ENCODE measurements around the gene ABCC8. TPM values are rescaled to one million over a fixed set of nuclear protein-coding genes. Genes with fewer than 3 reads are reported as not detected.

The ABCC8 gene
- total RNA-seq, 4 donors from 2014 or later, result 0.40 to 4.0 (median 3.5) TPM

DNA sequence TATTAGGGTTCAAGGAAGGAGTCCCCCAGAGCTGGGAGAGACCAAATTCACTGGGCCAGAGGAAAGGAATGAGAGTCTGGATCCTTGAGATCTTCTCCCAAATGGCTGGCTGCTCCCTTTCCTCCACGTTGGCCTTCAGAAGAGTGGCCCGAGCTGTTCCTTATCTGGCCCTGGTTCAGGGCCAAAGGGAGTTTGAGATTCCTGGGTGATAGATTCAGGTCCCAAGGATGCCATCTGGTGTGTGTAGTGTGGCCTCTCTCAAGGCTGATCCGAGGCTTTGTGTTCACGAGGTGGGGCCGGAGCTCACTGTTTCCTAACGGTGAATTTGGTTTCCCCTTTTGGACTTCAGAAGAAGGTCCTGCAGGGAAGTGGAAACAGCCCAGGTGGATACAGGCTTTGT is 17.4 kb upstream of the ABCC8 start:
- 81% methylated on average over 6 of the region's 6 CpGs; no CpG with 5 or more reads in 1 of the 2 donors for WGBS, 2 donors (ENCODE audit: low coverage in 1 of 2)
- H3K27ac ChIP-seq, result no peak overlapping the region
- H3K4me1 ChIP-seq, result no peaks in the 10 kb centered on the region
- no peak overlapping the region for H3K4me3 ChIP-seq
- no peak for DNase-seq
- intact Hi-C loops (cut with DNase I; ENCODE audit: low total_unique reads), result no loop called here
- no peaks in the 10 kb centered on the region for H3K36me3 ChIP-seq
- TF ChIP-seq POLR2A (IDR thresholded peaks at IDR 0.05), result no peak
- TF ChIP-seq, protein P1, sequence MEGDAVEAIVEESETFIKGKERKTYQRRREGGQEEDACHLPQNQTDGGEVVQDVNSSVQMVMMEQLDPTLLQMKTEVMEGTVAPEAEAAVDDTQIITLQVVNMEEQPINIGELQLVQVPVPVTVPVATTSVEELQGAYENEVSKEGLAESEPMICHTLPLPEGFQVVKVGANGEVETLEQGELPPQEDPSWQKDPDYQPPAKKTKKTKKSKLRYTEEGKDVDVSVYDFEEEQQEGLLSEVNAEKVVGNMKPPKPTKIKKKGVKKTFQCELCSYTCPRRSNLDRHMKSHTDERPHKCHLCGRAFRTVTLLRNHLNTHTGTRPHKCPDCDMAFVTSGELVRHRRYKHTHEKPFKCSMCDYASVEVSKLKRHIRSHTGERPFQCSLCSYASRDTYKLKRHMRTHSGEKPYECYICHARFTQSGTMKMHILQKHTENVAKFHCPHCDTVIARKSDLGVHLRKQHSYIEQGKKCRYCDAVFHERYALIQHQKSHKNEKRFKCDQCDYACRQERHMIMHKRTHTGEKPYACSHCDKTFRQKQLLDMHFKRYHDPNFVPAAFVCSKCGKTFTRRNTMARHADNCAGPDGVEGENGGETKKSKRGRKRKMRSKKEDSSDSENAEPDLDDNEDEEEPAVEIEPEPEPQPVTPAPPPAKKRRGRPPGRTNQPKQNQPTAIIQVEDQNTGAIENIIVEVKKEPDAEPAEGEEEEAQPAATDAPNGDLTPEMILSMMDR (IDR thresholded peaks at IDR 0.05), result no peak
- in situ Hi-C loops (cut with MboI; ENCODE audit: low pct_ligation_motif_present in 1 of 4, low pct_unique_long_range_greater_than_20kb in 1 of 4, low sequenced_read_pairs in 3 of 4), result no loop called here
- no peaks in the 10 kb centered on the region for H3K27me3 ChIP-seq
- H3K9me3 ChIP-seq, result no peaks in the 10 kb centered on the region

DNA sequence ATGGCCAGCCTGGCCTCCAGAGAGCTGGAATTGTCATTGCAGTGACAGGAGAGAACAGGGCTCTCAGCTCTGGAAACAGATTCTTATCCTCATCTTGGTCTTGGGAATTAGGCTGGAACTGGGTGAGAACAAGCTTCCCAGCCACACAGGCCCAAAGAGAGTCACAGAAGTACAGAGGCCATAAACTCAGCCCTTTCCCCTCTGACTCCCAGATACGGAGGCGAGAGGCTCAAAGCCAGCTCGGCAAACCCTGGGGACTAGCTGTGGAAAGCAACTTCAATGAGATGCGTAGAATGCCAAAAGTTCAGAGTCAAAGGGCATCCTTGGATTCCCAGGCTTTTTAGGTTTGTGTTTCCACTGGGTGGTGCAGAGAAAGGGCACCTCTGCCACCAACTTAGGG is 14.3 kb upstream of the ABCC8 start:
- Histone ChIP-seq H3K27ac (no peak overlapping the region), H3K9me3 (no peaks in the 10 kb centered on the region), H3K4me1 (no peaks in the 10 kb centered on the region), H3K36me3 (no peaks in the 10 kb centered on the region), H3K4me3 (no peak overlapping the region), H3K27me3 (no peaks in the 10 kb centered on the region)
- intact Hi-C loops (cut with DNase I; ENCODE audit: low total_unique reads) (no loop called here), in situ Hi-C loops (cut with MboI; ENCODE audit: low pct_ligation_motif_present in 1 of 4, low pct_unique_long_range_greater_than_20kb in 1 of 4, low sequenced_read_pairs in 3 of 4) (no loop called here)
- DNase-seq, result no peak
- 50 to 85% methylated on average over 2 to 4 of the region's 4 CpGs for WGBS, 2 donors (ENCODE audit: low coverage in 1 of 2)
- TF ChIP-seq, protein P1 (IDR thresholded peaks at IDR 0.05), result no peak
- TF ChIP-seq POLR2AphosphoS5 (IDR thresholded peaks at IDR 0.05), result no peak

DNA sequence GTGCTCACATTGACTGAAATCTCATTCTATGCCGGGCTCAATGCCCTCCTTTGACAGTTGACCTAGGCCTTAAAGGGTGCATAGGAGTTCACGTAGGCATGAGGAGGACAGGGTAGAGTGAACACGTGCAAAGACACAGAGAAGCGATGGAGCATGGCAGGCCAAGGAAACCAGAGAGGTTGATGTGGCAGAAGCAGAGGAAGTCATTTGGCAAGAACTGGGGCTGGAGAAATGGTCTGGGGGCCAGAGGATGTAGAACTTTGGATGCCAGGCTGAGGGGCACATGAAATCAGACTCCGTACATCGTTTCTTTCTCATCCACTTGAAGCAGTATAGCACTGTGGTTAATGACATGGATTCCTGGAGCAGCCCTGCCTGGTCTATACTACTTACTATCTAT is 13.6 kb upstream of the ABCC8 start:
- no peak for DNase-seq
- 86 to 88% methylated on average over 5 to 6 of the region's 6 CpGs for WGBS, 2 donors (ENCODE audit: low coverage in 1 of 2)
- Histone ChIP-seq H3K36me3 (no peaks in the 10 kb centered on the region), H3K4me1 (no peaks in the 10 kb centered on the region), H3K27me3 (no peaks in the 10 kb centered on the region), H3K4me3 (no peak overlapping the region), H3K27ac (no peak overlapping the region), H3K9me3 (no peaks in the 10 kb centered on the region)
- TF ChIP-seq EP300 (IDR thresholded peaks at IDR 0.05; ENCODE audit: low read depth), result no peak
- TF ChIP-seq POLR2AphosphoS5 (IDR thresholded peaks at IDR 0.05), result no peak
- TF ChIP-seq, protein P1 (IDR thresholded peaks at IDR 0.05), result no peak
- TF ChIP-seq POLR2A (IDR thresholded peaks at IDR 0.05), result no peak
- in situ Hi-C loops (cut with MboI; ENCODE audit: low pct_ligation_motif_present in 1 of 4, low pct_unique_long_range_greater_than_20kb in 1 of 4, low sequenced_read_pairs in 3 of 4) (no loop called here), intact Hi-C loops (cut with DNase I; ENCODE audit: low total_unique reads) (no loop called here)

DNA sequence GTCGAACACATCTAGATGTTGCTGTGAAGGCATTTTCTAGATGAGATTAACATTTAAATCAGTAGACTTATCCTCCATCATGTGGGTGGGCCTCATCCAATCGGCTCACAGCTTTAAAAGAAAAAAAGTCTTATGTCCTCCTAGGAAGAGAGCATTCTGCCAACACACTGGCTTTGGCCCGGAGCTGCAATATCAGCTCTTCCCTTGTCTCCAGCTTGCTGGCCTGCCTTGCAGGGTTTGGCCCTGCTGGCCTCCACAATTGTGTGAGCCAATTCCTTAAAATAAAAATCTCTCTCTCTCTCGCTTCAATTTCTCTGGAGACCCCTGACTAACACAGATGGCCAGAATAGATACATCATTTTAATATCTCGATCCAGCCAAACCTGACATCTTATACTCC is 13.1 kb upstream of the ABCC8 start:
- H3K36me3 ChIP-seq, result no peaks in the 10 kb centered on the region
- intact Hi-C loops (cut with DNase I; ENCODE audit: low total_unique reads) (no loop called here), in situ Hi-C loops (cut with MboI; ENCODE audit: low pct_ligation_motif_present in 1 of 4, low pct_unique_long_range_greater_than_20kb in 1 of 4, low sequenced_read_pairs in 3 of 4) (no loop called here)
- H3K4me1 ChIP-seq, result no peaks in the 10 kb centered on the region
- H3K27me3 ChIP-seq, result no peaks in the 10 kb centered on the region
- DNase-seq, result no peak
- H3K9me3 ChIP-seq, result no peaks in the 10 kb centered on the region
- no peak for TF ChIP-seq EP300 (IDR thresholded peaks at IDR 0.05; ENCODE audit: low read depth)
- TF ChIP-seq, protein P1 (IDR thresholded peaks at IDR 0.05), result no peak
- TF ChIP-seq POLR2AphosphoS5 (IDR thresholded peaks at IDR 0.05), result no peak
- no peak for TF ChIP-seq POLR2A (IDR thresholded peaks at IDR 0.05)
- no peak overlapping the region for H3K27ac ChIP-seq
- no peak overlapping the region for H3K4me3 ChIP-seq
- WGBS, 2 donors (ENCODE audit: low coverage in 1 of 2), result 52 to 71% methylated on average over 4 to 5 of the region's 5 CpGs

Data from transverse colon (tissue), 4 donors.